H1 (cell line): ENCODE data around the gene CEMP1. TPM values are rescaled to one million over a fixed set of nuclear protein-coding genes. Genes with fewer than 3 reads are reported as not detected.

Experiments used
- CTCF ChIA-PET: fragments of 300-600 bp; sonication (Branson Sonifier 250); formaldehyde crosslinking; loops from one replicate; lab custom pipeline; 2021; ENCODE audit not compliant: partially characterized antibody; lab: Charles Lee
- POLR2A ChIA-PET: fragments of 300-600 bp; sonication (Branson Sonifier 250); formaldehyde crosslinking; loops from one replicate; lab custom pipeline; 2021; ENCODE audit warnings: inconsistent platforms; ENCODE audit not compliant: partially characterized antibody; lab: Charles Lee
- DNase-seq, 2 experiments: peaks; one replicate each; pipeline versions ENCODE4 v3.0.0 to v3.0.0-alpha.2; 2010 to 2022; ENCODE audit warnings: low spot score in 2 of 2, low read depth in 1 of 2, mixed read lengths in 1 of 2
- FAIRE-seq: peaks from 2 replicates; lab custom pipeline; 2011; peaks lifted over from hg19 to GRCh38; lab: Jason Lieb, UNC
- H2AFZ ChIP-seq: 2 replicates; pipeline ENCODE4 v1.8.1; 2012; ENCODE audit warnings: low read length, inconsistent platforms
- H2AK5ac ChIP-seq: 2 replicates; pipeline ENCODE4 v1.6.1; 2013; ENCODE audit warnings: low read depth, low read length
- H2BK120ac ChIP-seq: replicated peaks from 2 replicates; pipeline ENCODE3; 2013; ENCODE audit warnings: low read depth, low read length, inconsistent platforms
- H2BK12ac ChIP-seq: 2 replicates; pipeline ENCODE4 v1.6.1; 2013; ENCODE audit warnings: low read depth, low read length
- H2BK15ac ChIP-seq: 2 replicates; pipeline ENCODE4 v1.6.1; 2013; ENCODE audit warnings: low read length
- H2BK20ac ChIP-seq: 2 replicates; pipeline ENCODE4 v1.6.1; 2013; ENCODE audit warnings: low read length
- H2BK5ac ChIP-seq: 2 replicates; pipeline ENCODE4 v1.6.1; 2013; ENCODE audit warnings: low read depth, low read length
- H3K14ac ChIP-seq: 2 replicates; pipeline ENCODE4 v1.6.1; 2013; ENCODE audit warnings: inconsistent platforms; ENCODE audit not compliant: insufficient read length
- H3K18ac ChIP-seq: 2 replicates; pipeline ENCODE4 v1.6.1; 2013; ENCODE audit warnings: low read length; ENCODE audit errors: extremely low read depth
- H3K23ac ChIP-seq: 2 replicates; pipeline ENCODE4 v1.6.1; 2013; ENCODE audit warnings: inconsistent platforms; ENCODE audit not compliant: insufficient read length
- H3K23me2 ChIP-seq: 2 replicates; pipeline ENCODE4 v1.6.1; 2013; ENCODE audit warnings: low read depth, low read length
- H3K27ac ChIP-seq: 2 replicates; pipeline ENCODE4 v1.6.1; 2011; ENCODE audit warnings: low read depth, low read length, inconsistent platforms
- H3K27me3 ChIP-seq, 4 experiments: replicated peaks in 1 of 4; 1 replicate in 1 of 4; 2 replicates in 3 of 4; pipeline versions ENCODE4 v1.6.1 to v1.8.1; 2011 to 2013; ENCODE audit warnings: low read length in 3 of 4, mild to moderate bottlenecking in 3 of 4, inconsistent platforms in 2 of 4, mixed read lengths in 2 of 4, moderate library complexity in 1 of 4; ENCODE audit not compliant: control insufficient read depth in 3 of 4, insufficient read depth in 3 of 4; ENCODE audit errors: extremely low read depth in 1 of 4
- H3K36me3 ChIP-seq, 4 experiments: 2 replicates each; pipeline versions ENCODE4 v1.6.1 to v1.8.1; 2011 to 2013; ENCODE audit warnings: mild to moderate bottlenecking in 4 of 4, low read length in 3 of 4, moderate library complexity in 2 of 4, control low read depth in 1 of 4, inconsistent platforms in 1 of 4; ENCODE audit not compliant: insufficient read depth in 4 of 4, control insufficient read depth in 2 of 4
- H3K4ac ChIP-seq: replicated peaks from 2 replicates; pipeline ENCODE3; 2013; ENCODE audit warnings: low read length, low read depth, mixed read lengths, inconsistent platforms; ENCODE audit not compliant: insufficient read length
- H3K4me1 ChIP-seq, 4 experiments: replicated peaks in 1 of 4; 1 replicate in 1 of 4; 2 replicates in 3 of 4; pipeline versions ENCODE4 v1.6.1 to v1.8.1; 2011 to 2013; ENCODE audit warnings: low read length in 3 of 4, inconsistent platforms in 2 of 4, mixed read lengths in 1 of 4; ENCODE audit not compliant: insufficient read depth in 4 of 4, control insufficient read depth in 3 of 4
- H3K4me2 ChIP-seq, 2 experiments: 2 replicates each; pipeline versions ENCODE4 v1.6.1 to v1.8.1; 2011 to 2013; ENCODE audit warnings: low read depth in 2 of 2, low read length in 2 of 2, control low read depth in 1 of 2, inconsistent platforms in 1 of 2, mild to moderate bottlenecking in 1 of 2; ENCODE audit not compliant: insufficient read depth in 1 of 2
- H3K4me3 ChIP-seq, 4 experiments: fragments of 200-600, 300-600 bp in 1 of 4; sonication (generic), shearing (Covaris generic), sonication (Bioruptor Twin) in 1 of 4; 2 replicates each; pipeline versions ENCODE4 v1.5.1 to v1.8.1; 2011 to 2016; ENCODE audit warnings: low read length in 4 of 4, low read depth in 3 of 4, control low read depth in 2 of 4, inconsistent platforms in 2 of 4, mild to moderate bottlenecking in 2 of 4, mixed read lengths in 1 of 4, moderate library complexity in 1 of 4; ENCODE audit not compliant: insufficient read depth in 2 of 4; ENCODE audit errors: extremely low read depth in 1 of 4
- H3K56ac ChIP-seq: replicated peaks from 2 replicates; pipeline ENCODE3; 2013; ENCODE audit warnings: low read depth, mild to moderate bottlenecking, mixed read lengths, low read length, inconsistent platforms; ENCODE audit not compliant: insufficient read length
- H3K79me1 ChIP-seq: 2 replicates; pipeline ENCODE4 v1.6.1; 2013; ENCODE audit warnings: low read depth, low read length, control low read depth
- H3K79me2 ChIP-seq, 2 experiments: 2 replicates each; pipeline versions ENCODE4 v1.6.1 to v1.8.1; 2012 to 2013; ENCODE audit warnings: low read length in 2 of 2, mild to moderate bottlenecking in 2 of 2, inconsistent platforms in 1 of 2; ENCODE audit not compliant: insufficient read depth in 2 of 2, control insufficient read depth in 1 of 2
- H3K9ac ChIP-seq, 4 experiments: replicated peaks in 1 of 4; 1 replicate in 1 of 4; 2 replicates in 3 of 4; pipeline versions ENCODE4 v1.6.1 to v1.8.1; 2011 to 2013; ENCODE audit warnings: low read depth in 3 of 4, low read length in 3 of 4, control low read depth in 2 of 4, mild to moderate bottlenecking in 2 of 4, moderate library complexity in 2 of 4, inconsistent platforms in 1 of 4; ENCODE audit errors: extremely low read depth in 1 of 4
- H3K9me3 ChIP-seq, 2 experiments: 2 replicates each; pipeline versions ENCODE4 v1.6.1 to v1.8.1; 2012 to 2013; ENCODE audit warnings: mild to moderate bottlenecking in 2 of 2, moderate library complexity in 2 of 2, control low read depth in 1 of 2, inconsistent platforms in 1 of 2, low read depth in 1 of 2, low read length in 1 of 2, mixed read lengths in 1 of 2; ENCODE audit not compliant: insufficient read depth in 2 of 2
- H4K20me1 ChIP-seq, 2 experiments: replicated peaks in 1 of 2; 2 replicates each; pipeline versions ENCODE3 to v1.8.1; 2011 to 2013; ENCODE audit warnings: inconsistent platforms in 2 of 2, low read length in 2 of 2, mild to moderate bottlenecking in 1 of 2; ENCODE audit not compliant: insufficient read depth in 2 of 2, control insufficient read depth in 1 of 2
- H4K5ac ChIP-seq: 2 replicates; pipeline ENCODE4 v1.6.1; 2013; ENCODE audit warnings: low read length, low read depth, mixed read lengths, inconsistent platforms; ENCODE audit not compliant: insufficient read length
- H4K8ac ChIP-seq: 2 replicates; pipeline ENCODE4 v1.8.0; 2013; ENCODE audit warnings: mild to moderate bottlenecking, moderate library complexity, low read length, inconsistent platforms; ENCODE audit not compliant: insufficient read depth; ENCODE audit errors: extremely low read depth
- H4K91ac ChIP-seq: replicated peaks from 2 replicates; pipeline ENCODE3; 2013; ENCODE audit warnings: low read length, mixed read lengths, inconsistent platforms; ENCODE audit not compliant: insufficient read length
- BRCA1 ChIP-seq: IDR thresholded peaks from 2 replicates; pipeline ENCODE4 v1.6.1; 2012; ENCODE audit warnings: low read depth, low read length, improper control_type of control experiment
- CEBPB ChIP-seq: IDR thresholded peaks from 2 replicates; pipeline ENCODE4 v1.6.1; 2012; ENCODE audit warnings: low read depth, low read length
- CTCF ChIP-seq, 3 experiments: IDR thresholded peaks; 1 replicate in 2 of 3; 2 replicates in 1 of 3; pipeline versions ENCODE4 v1.5.1 to v1.6.1; 2011; ENCODE audit warnings: low read length in 3 of 3, mild to moderate bottlenecking in 3 of 3, inconsistent platforms in 2 of 3, low read depth in 1 of 3, moderate library complexity in 1 of 3; ENCODE audit not compliant: insufficient read depth in 1 of 3; ENCODE audit errors: control extremely low read depth in 1 of 3
- FOSL1 ChIP-seq: IDR thresholded peaks from 2 replicates; pipeline ENCODE4 v1.6.1; 2011; ENCODE audit warnings: mild to moderate bottlenecking, low read depth, low read length, moderate library complexity; ENCODE audit not compliant: insufficient read depth
- GABPA ChIP-seq: IDR thresholded peaks from 2 replicates; pipeline ENCODE4 v1.6.1; 2011; ENCODE audit warnings: mild to moderate bottlenecking, low read length, moderate library complexity, borderline replicate concordance; ENCODE audit not compliant: insufficient read depth
- NRF1 ChIP-seq: IDR thresholded peaks from 2 replicates; pipeline ENCODE4 v1.6.1; 2011; ENCODE audit warnings: mild to moderate bottlenecking, low read depth, low read length, improper control_type of control experiment
- WGBS, 2 experiments: shearing (Covaris generic) in 1 of 2; methylation state at CpG; one replicate each; pipeline versions ENCODE4 v1.1.6 to v1.1.7; 2013 to 2015; ENCODE audit warnings: low lambda C conversion rate in 2 of 2, mixed read lengths in 2 of 2, inconsistent platforms in 1 of 2, low coverage in 1 of 2, missing lambda C conversion rate in 1 of 2; ENCODE audit not compliant: insufficient replicate concordance in 2 of 2, insufficient coverage in 1 of 2, insufficient read length in 1 of 2; ENCODE audit errors: extremely low coverage in 1 of 2, missing lambda C conversion rate in 1 of 2; 5-methylcytosine and 5-hydroxymethylcytosine counted together
- polyA plus RNA-seq, 7 experiments: library from polyadenylated mRNA; depleted of rRNA in 3 of 7; stranded (reverse) in 5 of 7; unstranded in 2 of 7; fragments of >200 nt in 5 of 7; fragments of 200-250 nt in 2 of 7; gene quantifications; 1 replicate in 5 of 7; 2 replicates in 1 of 7; 4 replicates in 1 of 7; pipeline versions ENCODE4 v1.2.1 to v1.2.3, GENCODE V29; 2011 to 2013; ENCODE audit warnings: missing spikeins in 2 of 7, mixed read lengths in 2 of 7
- total RNA-seq: library from RNA; stranded (reverse); fragmentation: NEBNext Ultra II Directional; extraction: Animal tissue kit (Norgen Biotek cat#: 25700); gene quantifications from 2 replicates; pipeline ENCODE4 v1.2.1, GENCODE V29; 2021

Gene CEMP1
- total and polyA plus RNA-seq, 2 of the 8 experiments (the other 6 are each of a cell fraction or from before 2014, with no cell fraction given) = not detected

- FAIRE-seq = no peak
- Histone ChIP-seq H3K56ac (no peak overlapping the region), H2AFZ (no peak overlapping the region), H3K4ac (no peak overlapping the region), H3K4me2 (no peak overlapping the region), H2AK5ac (no peak overlapping the region), H3K36me3 (no peaks in the 10 kb centered on the region), H3K9me3 (no peaks in the 10 kb centered on the region), H4K91ac (no peak overlapping the region), H4K5ac (no peak overlapping the region), H2BK20ac (no peak overlapping the region), H3K18ac (no peak overlapping the region), H4K20me1 (peaks cover 0 to 15% of the 10 kb centered on the region in 2 experiments), H3K79me1 (peaks cover 7% of the 10 kb centered on the region; the same call in 1 of the 2 replicates), H3K4me1 (peaks cover 0 to 3% (median 0%) of the 10 kb centered on the region in 4 experiments; a peak in 1 of 7 replicates), H3K23me2 (no peaks in the 10 kb centered on the region), H2BK120ac (no peak overlapping the region), H2BK12ac (no peak overlapping the region), H2BK5ac (no peak overlapping the region), H3K9ac (no peak overlapping the region), H3K27ac (no peak overlapping the region), H3K4me3 (no peak overlapping the region), H3K79me2 (0 out of 4 replicates have a peak, but pooled peaks cover 0 to 2% of the 10 kb centered on the region in 2 experiments), H3K23ac (no peak overlapping the region), H4K8ac (peak overlapping the region; percentile 25; the same call in 1 of the 2 replicates), H2BK15ac (no peak overlapping the region), H3K14ac (no peak overlapping the region), H3K27me3 (no peaks in the 10 kb centered on the region; a peak in 1 of 7 replicates)
- WGBS, 2 experiments = 95% methylated on average over 13 of the region's 15 CpGs; no CpG with 5 or more reads in 1 of the 2 experiments
- POLR2A ChIA-PET = interaction anchor here (1.5 kb wide), 1 partner anchor 11 kb away, joined by 5 read pairs; no protein-coding TSS in a partner anchor
- TF ChIP-seq FOSL1 = no peak
- no peak for TF ChIP-seq BRCA1
- no peak for TF ChIP-seq CEBPB
- TF ChIP-seq CTCF (IDR thresholded peaks at IDR 0.05; ENCODE audit: control extremely low read depth in 1 of 3, insufficient read depth in 1 of 3, low read depth in 1 of 3, low read length in 3 of 3) = no peak
- no peak for TF ChIP-seq GABPA
- no peak for TF ChIP-seq NRF1
- CTCF ChIA-PET = interaction anchor here (0.5 to 3.6 kb wide), 7 partner anchors 11 to 347 kb away, joined by 3 to 32 read pairs (median 4); partner anchors contain the start of gene TEDC2
- DNase-seq = no peak
These were observed 43.2 kb downstream of the CEMP1 start for GRCh38 chr16:2487903-2488531.
